Endodermal cell (in vitro differentiated cells): ENCODE measurements around the gene CSPG4. TPM values are rescaled to one million over a fixed set of nuclear protein-coding genes. Genes with fewer than 3 reads are reported as not detected.

Experiments used
- DNase-seq: peaks from one replicate; pipeline ENCODE4 v3.0.0-alpha.2; 2017
- H3K27ac ChIP-seq: 2 replicates; pipeline ENCODE4 v1.5.1; 2013; ENCODE audit warnings: mild to moderate bottlenecking, low read depth, low read length, moderate library complexity
- H3K27me3 ChIP-seq: 2 replicates; pipeline ENCODE4 v1.6.1; 2013; ENCODE audit warnings: mild to moderate bottlenecking, low read length, moderate library complexity; ENCODE audit not compliant: insufficient read depth, control insufficient read depth, poor library complexity, severe bottlenecking
- H3K36me3 ChIP-seq: 2 replicates; pipeline ENCODE4 v1.7.0; 2013; ENCODE audit warnings: mild to moderate bottlenecking, low read length, moderate library complexity; ENCODE audit not compliant: control insufficient read depth, insufficient read depth
- H3K4me1 ChIP-seq: one replicate; pipeline ENCODE4 v1.7.0; 2013; ENCODE audit warnings: low read length; ENCODE audit not compliant: control insufficient read depth, insufficient read depth
- H3K4me3 ChIP-seq: 2 replicates; pipeline ENCODE4 v1.5.1; 2013; ENCODE audit warnings: mild to moderate bottlenecking, low read length, moderate library complexity
- H3K9ac ChIP-seq: 2 replicates; pipeline ENCODE4 v1.6.1; 2013; ENCODE audit warnings: mild to moderate bottlenecking, low read length, moderate library complexity; ENCODE audit not compliant: poor library complexity, severe bottlenecking; ENCODE audit errors: extremely low read depth
- H3K9me3 ChIP-seq: 2 replicates; pipeline ENCODE4 v1.6.1; 2013; ENCODE audit warnings: mild to moderate bottlenecking, low read length, moderate library complexity; ENCODE audit not compliant: control insufficient read depth
- H3K27ac Mint-ChIP-seq: 2 replicates; pipeline ENCODE4 v1.8.0; 2020; ENCODE audit warnings: mixed read lengths
- H3K27me3 Mint-ChIP-seq: 2 replicates; pipeline ENCODE4 v1.8.0; 2021; ENCODE audit warnings: mild to moderate bottlenecking, mixed read lengths; ENCODE audit not compliant: insufficient read depth
- H3K36me3 Mint-ChIP-seq: 2 replicates; pipeline ENCODE4 v1.8.0; 2020; ENCODE audit warnings: low read depth, mixed read lengths
- H3K4me1 Mint-ChIP-seq: 2 replicates; pipeline ENCODE4 v1.8.0; 2020; ENCODE audit warnings: mixed read lengths
- H3K4me3 Mint-ChIP-seq: 2 replicates; pipeline ENCODE4 v1.8.0; 2020; ENCODE audit warnings: mild to moderate bottlenecking, moderate library complexity, mixed read lengths
- H3K9me3 Mint-ChIP-seq: 2 replicates; pipeline ENCODE4 v1.8.0; 2020; ENCODE audit warnings: mild to moderate bottlenecking, mixed read lengths
- WGBS, 2 experiments: methylation state at CpG; one replicate each; pipeline versions ENCODE4 v1.1.5 to v1.1.7; 2013; ENCODE audit warnings: missing lambda C conversion rate in 2 of 2, mixed read lengths in 1 of 2; ENCODE audit not compliant: insufficient coverage in 1 of 2, insufficient read length in 1 of 2; 5-methylcytosine and 5-hydroxymethylcytosine counted together
- total RNA-seq, 2 donors: library from RNA; stranded (reverse); fragmentation: NEBNext Ultra II Directional in 1 of 2; extraction: Animal tissue kit (Norgen Biotek cat#: 25700) in 1 of 2; gene quantifications; 2 replicates in 1 of 2; 3 replicates in 1 of 2; pipeline ENCODE4 v1.2.1, GENCODE V29; 2021
- TF ChIP-seq, protein P1 (sequence below): fragments of 200-600 bp; sonication (generic); conservative IDR thresholded peaks from 2 replicates; pipeline ENCODE4 v1.5.0; 2021; ENCODE audit warnings: antibody characterized with exemption, mild to moderate bottlenecking

The CSPG4 gene
- total RNA-seq, 2 donors from 2014 or later, result 1.8 to 3.3 TPM

DNA sequence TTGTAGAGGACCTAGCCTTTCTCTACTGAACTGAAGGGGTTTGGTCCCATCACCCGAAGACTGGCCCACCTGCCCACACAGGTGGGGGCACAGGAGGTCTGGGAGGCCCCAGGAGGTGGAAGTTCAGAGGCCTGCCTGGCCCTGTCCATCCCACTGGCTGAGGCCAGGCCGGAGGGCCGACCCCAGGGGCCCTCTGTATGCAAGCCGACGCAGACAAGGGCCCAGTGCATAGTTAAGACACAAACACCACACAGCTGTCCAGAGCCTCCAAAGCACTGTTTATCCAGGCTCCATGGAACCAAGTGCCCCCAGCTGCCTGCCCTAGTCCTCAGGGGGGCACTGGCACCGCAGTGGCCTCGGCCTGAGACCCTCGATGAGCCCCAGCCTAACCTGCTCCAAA is 38.3 kb downstream of the CSPG4 start:
- 79 to 86% methylated on average over 3 to 8 of the region's 8 CpGs for WGBS, 2 experiments
- Histone ChIP-seq H3K4me1 (peaks cover 14% of the 10 kb centered on the region), H3K4me3 (no peak overlapping the region), H3K27me3 (no peaks in the 10 kb centered on the region), H3K9ac (no peak overlapping the region), H3K36me3 (no peaks in the 10 kb centered on the region), H3K9me3 (no peaks in the 10 kb centered on the region), H3K27ac (no peak overlapping the region)
- Mint-ChIP-seq H3K9me3 (no peaks in the 10 kb centered on the region), H3K4me1 (peaks cover 26% of the 10 kb centered on the region), H3K27me3 (no peaks in the 10 kb centered on the region), H3K4me3 (no peak overlapping the region), H3K27ac (no peak overlapping the region), H3K36me3 (no peaks in the 10 kb centered on the region)
- no peak for DNase-seq
- TF ChIP-seq, protein P1, sequence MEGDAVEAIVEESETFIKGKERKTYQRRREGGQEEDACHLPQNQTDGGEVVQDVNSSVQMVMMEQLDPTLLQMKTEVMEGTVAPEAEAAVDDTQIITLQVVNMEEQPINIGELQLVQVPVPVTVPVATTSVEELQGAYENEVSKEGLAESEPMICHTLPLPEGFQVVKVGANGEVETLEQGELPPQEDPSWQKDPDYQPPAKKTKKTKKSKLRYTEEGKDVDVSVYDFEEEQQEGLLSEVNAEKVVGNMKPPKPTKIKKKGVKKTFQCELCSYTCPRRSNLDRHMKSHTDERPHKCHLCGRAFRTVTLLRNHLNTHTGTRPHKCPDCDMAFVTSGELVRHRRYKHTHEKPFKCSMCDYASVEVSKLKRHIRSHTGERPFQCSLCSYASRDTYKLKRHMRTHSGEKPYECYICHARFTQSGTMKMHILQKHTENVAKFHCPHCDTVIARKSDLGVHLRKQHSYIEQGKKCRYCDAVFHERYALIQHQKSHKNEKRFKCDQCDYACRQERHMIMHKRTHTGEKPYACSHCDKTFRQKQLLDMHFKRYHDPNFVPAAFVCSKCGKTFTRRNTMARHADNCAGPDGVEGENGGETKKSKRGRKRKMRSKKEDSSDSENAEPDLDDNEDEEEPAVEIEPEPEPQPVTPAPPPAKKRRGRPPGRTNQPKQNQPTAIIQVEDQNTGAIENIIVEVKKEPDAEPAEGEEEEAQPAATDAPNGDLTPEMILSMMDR, result no peak

DNA sequence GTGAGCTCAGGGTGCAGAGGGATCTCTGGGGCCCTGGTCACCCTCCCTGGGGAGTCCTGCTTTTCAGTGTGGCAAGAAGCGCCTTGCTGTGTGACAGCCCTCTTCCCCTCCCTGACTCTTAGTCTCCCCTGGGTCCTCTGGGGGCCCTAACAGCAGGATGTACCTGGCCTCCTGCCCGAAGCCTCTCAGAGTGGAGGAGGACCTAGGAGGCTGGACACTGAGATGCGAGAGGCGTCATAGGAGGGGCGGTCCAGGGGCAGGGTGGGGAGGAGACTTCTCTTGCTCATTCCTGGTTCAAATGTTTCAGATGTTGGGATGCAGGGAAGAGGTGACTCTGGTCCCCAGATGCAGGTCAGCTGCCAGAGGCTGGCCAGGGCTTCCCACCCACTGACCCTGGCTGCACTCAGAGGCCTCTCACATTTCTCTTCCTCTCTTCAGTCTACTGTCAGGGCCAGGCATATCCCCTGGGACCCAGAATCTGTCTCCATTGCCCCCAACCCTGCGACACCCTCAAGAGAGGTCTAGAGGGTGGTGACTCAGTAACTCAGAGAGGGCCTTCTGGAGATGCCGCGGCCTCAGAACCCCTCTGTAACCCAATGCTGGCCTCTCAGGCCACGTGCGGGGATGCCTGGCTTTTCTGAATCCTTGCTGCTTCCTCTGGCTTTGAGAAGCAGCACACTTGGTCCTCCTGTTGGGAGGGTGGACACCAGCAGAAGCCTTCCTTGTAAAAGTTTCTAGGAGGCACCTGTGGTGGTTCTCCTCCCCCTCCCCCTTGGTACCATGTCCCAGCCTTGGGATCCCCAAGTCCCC is 39.0 kb downstream of the CSPG4 start:
- Histone ChIP-seq H3K4me1 (peaks cover 14% of the 10 kb centered on the region), H3K27ac (peak overlapping the region; percentile 34), H3K4me3 (no peak overlapping the region), H3K9ac (no peak overlapping the region), H3K9me3 (no peaks in the 10 kb centered on the region), H3K27me3 (no peaks in the 10 kb centered on the region), H3K36me3 (no peaks in the 10 kb centered on the region)
- TF ChIP-seq, protein P1, result no peak
- Mint-ChIP-seq H3K4me1 (peaks cover 26% of the 10 kb centered on the region), H3K36me3 (peaks cover under 1% of the 10 kb centered on the region), H3K27ac (peak overlapping the region; percentile 96), H3K9me3 (no peaks in the 10 kb centered on the region), H3K4me3 (peak overlapping the region; percentile 29), H3K27me3 (no peaks in the 10 kb centered on the region)
- 97% methylated on average over 4 to 10 of the region's 10 CpGs for WGBS, 2 experiments
- no peak for DNase-seq

DNA sequence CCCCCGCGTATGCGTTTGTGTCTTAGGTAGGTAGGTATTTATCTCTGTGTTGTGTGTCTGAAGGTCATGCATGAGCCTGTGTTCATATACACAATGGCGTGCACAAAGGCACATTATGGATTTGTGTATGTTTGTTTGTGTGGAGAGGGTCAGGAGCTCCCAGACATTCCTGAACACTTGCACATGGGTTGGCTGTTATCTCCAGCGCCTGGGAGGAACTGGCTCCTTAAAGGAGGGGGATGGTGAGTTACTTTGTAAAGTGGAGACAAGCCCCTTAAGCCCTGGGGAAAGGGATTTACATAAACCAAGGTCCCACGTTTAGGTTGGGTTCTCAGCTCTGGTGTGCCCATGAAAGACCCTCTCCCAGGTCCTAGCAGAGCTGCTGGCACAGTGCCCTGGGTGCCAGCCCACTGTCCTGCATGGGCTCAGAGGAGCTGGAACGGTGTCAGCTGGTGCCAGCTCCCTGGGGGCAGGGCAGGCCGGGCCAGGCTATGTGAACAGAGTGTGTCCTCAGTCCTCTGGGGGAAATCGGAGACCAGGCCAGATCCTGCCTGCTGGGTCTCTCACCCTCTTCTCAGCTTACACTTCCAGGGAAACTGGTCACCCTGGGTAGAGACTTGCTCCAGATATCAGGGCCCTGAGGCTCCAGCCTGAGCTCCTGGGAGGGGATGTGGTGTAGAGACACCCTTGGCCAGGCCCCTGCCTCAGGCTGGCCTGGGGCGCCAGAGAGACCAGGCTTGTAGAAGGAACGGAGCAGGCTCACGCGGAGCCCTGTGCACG is 39.8 kb downstream of the CSPG4 start:
- Histone ChIP-seq H3K4me3 (peak overlapping the region; percentile 14), H3K36me3 (no peaks in the 10 kb centered on the region), H3K9ac (peak overlapping the region; percentile 49), H3K27ac (peak overlapping the region; percentile 34), H3K9me3 (no peaks in the 10 kb centered on the region), H3K4me1 (peaks cover 14% of the 10 kb centered on the region), H3K27me3 (no peaks in the 10 kb centered on the region)
- 68 to 91% methylated on average over 9 to 14 of the region's 14 CpGs for WGBS, 2 experiments
- Mint-ChIP-seq H3K36me3 (peaks cover 3% of the 10 kb centered on the region), H3K4me3 (peak overlapping the region; percentile 29), H3K27ac (peak overlapping the region; percentile 96), H3K9me3 (no peaks in the 10 kb centered on the region), H3K27me3 (no peaks in the 10 kb centered on the region), H3K4me1 (peaks cover 24% of the 10 kb centered on the region)
- peak; percentile 75 for DNase-seq
- TF ChIP-seq, protein P1, result no peak
